Stimulated activated CD4-positive, alpha-beta T cell treated with anti-CD3 and anti-CD28 coated beads, TNF-alpha, amount 100 ng/mL, for 4 hours (primary cell): ENCODE results near the gene SLC25A24.

Source experiments
- DNase-seq, 3 experiments: peaks; one replicate each; pipeline ENCODE4 v3.0.0-alpha.2; 2020; ENCODE audit warnings: low read depth in 3 of 3

Gene SLC25A24

GRCh38 chr1:108097018-108097417, 103.1 kb downstream of the SLC25A24 start:
- no peak for DNase-seq

DNA sequence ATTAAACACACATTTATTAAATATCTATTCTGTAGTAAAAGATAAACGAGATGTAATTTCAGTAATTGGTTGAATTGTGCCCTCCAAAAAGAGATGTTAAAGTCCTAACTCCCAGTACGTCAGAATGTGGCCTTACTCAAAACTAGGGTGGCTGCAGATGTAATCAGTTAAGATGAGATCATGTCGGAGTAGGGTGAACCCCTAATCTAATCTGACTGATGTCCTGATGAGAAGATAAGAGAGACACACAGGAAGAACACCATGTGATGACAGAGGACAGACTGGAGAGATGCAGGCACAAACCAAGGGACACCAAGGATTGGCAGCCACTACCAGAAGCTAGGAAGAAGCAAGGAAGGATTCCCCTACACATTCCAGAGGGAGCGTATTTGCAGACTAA, 104.1 kb downstream of the SLC25A24 start:
- DNase-seq, result no peak

- no peak for DNase-seq
Measured at GRCh38 chr1:108089477-108089876, 110.7 kb downstream of the SLC25A24 start.

DNA sequence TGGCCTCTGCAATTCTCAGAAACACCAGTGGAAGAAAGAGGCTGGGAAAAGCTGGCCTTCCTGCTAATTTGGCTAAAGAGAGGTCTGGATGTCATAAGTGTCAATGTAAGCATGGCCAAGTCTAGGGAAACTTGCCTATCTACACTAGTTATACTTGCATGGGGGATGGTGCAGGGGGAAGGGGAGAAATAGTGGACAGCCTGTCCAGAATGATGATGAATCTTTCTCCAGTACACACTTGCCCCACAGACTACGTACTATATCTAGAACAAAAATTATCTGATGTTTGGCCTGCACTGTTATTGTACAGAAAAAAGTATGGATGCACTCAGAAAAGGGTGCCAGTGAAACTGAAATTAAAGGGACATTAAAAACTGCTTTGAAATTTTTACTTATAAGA, 114.5 kb downstream of the SLC25A24 start:
- no peak for DNase-seq

DNA sequence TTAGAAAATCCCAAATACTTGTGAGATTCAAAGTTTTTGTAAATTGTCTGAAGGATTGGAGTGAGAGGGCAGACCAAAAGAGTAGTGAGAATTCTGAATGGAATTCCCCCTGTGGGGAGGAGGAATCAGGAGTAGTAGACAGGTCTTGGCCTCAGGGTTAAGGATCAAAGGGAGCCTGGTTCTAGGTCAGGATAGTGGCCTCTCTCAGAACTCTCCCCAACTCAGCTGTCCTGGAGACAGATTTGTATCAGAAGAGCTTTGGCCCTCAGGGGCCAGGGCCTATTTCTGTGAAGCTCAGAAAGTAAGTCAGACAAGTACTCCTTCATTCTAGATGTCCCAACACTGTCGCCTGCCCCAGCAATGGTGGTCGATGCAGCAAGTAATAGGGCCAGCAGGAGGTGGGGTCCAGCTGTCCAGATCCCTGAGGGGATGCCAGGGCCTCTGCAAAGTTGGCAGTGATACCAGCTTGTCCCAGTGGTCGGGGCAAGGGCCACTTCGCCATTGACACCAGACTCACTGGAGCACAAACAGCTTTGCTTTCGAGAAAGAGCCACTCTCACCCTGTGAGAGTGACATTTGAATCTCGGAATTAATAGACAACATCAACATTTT, 115.2 kb downstream of the SLC25A24 start:
- no peak for DNase-seq
